DMS153 (cell line): ENCODE results near the gene MICAL2.

Experiments
- DNase-seq: peaks from one replicate; lab custom pipeline; 2025; lab: John Stamatoyannopoulos, UW

MICAL2 gene

GRCh38 chr11:12272821-12273617, 162.6 kb downstream of the MICAL2 start:
- DNase-seq, result no peak

GRCh38 chr11:12273618-12273995, 163.2 kb downstream of the MICAL2 start:
- DNase-seq, result no peak

GRCh38 chr11:12274056-12274455, 163.7 kb downstream of the MICAL2 start:
- DNase-seq, result no peak

- DNase-seq, result no peak
Measured at GRCh38 chr11:12274558-12275197, 164.3 kb downstream of the MICAL2 start.

DNA sequence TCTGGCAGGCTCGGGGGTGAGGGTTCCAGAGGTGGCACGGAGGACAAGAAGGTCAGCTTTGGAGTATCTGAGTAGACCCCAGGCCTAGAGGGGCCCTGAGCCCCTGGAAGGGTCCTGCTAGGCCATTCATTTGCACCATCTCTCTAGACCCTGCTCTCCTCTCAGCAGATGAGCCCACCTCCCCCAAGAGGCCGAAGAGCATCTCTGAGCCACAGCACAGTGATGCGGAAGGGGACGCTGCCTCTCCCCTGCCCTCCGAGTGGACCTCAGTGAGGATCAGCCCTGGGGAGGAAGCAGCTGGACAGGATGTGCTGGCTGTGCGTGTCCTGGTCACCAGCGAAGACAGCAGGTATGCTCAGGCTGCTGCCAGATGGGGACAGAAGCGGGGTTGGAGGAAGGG, 165.4 kb downstream of the MICAL2 start:
- no peak for DNase-seq

DNA sequence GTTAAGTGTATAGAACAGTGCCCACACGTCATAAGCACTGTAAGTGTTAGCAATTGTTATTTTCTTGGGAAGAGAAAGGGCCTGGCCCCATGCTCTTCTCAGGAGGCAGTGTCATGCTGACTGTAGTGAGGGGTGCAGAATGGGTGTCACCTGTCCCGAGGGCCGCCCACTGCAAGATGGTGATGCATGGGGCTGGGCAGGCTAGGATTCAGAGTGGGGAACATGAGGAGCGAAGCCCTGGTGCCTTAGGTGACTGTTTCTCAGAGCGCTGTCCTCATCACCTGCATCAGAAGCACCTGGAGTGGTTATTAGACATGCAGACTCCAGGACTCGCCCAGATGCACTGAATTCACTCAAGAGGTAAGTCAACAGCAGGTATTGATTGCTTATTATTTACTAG, 166.0 kb downstream of the MICAL2 start:
- DNase-seq, result peak; percentile 95

DNA sequence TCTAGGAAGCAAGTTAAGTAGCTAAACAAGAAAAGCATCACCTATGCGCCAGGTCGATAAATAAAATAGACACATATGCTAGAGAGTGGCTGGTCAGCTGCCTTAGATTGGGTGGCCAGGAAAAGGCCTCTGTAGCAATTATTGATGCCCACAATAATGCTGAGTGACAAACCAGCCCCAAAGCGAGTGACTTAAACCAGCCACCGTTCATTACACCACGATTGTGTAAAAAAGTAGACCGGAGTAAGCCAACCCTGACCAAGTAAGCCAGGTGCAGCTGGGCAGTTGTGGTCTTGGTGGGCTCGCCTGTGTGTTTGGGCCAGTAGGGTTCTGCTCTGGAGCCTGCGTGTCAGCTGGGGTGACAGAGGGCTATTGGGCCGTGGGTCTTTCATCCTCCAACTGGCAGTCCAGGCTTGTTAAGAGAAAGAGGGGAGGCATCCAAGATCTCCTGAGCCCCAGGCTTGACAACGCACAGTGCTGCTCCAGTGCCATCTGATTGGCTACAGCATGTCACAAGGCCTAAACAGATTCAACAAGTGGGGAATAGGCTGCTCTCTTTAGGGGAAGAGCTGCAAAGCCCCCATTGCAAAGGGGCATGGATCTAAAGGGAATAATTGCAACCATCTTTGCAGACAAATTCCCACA, 166.6 kb downstream of the MICAL2 start:
- DNase-seq, result no peak

GRCh38 chr11:12278766-12279671, 168.6 kb downstream of the MICAL2 start:
- no peak for DNase-seq

GRCh38 chr11:12279672-12280108, 169.3 kb downstream of the MICAL2 start:
- DNase-seq, result no peak

DNA sequence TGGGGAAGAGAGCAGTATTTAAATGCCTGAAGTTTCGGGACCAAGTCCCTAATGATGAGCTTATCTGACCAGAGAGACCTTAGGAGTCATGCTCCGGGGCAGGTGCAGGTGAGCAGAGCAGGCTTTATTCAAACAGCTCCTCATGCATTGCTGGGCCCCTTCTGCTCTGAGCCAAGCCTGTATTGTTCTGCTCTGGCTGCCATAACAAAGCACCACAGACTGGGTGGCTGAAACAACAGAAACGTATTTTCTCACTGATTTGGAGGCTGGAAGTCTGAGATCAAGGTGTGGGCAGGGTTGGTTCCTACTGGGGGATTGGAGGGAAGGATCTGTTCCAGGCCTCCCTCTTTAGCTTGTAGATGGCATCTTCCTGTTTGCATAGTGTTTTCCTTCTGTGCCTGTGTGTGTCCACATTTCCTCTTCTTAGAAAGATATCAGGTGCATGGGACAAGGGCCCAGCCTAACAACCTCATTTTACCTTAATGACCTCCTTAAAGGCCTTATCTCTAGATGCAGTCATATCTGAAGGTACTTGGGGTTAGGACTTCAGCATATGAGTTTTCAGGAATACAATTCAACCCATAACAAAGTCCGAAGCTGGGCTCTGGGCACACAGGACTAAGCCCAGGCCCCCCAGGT, 169.9 kb downstream of the MICAL2 start:
- DNase-seq, result peak; percentile 43

GRCh38 chr11:12280838-12281565, 170.6 kb downstream of the MICAL2 start:
- DNase-seq, result no peak

GRCh38 chr11:12281571-12282478, 171.4 kb downstream of the MICAL2 start:
- DNase-seq, result peak; percentile 66

DNA sequence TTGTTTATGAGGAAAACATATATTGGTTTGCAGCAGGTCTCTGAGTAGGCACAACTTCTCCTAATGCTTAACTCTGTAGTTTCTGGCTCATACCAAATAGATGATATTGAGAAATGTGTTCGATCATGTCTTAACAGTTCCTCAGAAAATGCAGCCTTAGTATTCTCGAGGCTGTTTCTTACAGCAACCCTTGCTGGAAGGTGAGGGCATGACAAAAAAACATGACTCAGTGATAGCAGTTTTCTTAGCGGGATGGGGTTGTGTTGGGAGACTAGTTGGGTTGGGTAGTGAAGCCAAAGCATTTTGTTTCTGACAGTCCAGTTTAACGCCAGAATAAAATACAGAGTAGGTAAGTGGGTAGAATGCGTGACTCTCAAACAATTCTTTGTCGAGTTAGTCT, 172.3 kb downstream of the MICAL2 start:
- no peak for DNase-seq

DNA sequence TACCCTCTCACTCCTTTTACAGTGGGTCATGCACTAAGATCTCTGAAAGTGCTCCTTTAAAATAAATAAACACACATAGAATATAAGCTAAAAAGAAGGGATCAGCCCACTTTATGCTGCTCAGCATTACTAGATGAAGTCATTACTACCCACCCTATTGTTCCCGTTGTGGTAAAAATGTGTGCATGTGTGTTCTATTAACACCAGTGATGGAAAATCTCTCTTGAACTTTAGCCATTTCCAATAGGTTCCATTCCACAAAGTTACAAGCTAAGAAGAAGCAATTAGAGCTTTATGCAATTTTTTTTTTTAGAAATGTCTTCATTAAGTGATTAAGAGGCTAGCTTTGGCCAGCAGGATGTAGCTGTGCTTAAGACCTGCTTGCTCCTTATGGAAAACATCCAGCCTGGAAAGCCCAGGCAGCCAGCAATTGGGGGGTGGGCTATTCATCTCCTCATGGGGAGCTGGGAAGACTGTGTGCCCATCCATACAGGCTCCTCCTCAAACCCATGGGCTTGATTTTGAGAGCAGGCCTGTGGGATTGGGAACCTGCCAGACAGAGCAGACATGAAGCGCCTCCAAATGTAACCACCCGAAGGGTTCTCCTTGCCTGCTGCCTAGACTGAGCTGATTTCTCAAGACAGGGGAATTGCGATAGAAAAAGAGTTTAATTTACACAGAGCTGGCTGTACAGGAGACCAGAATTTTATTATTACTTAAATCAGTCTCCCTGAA, 174.1 kb downstream of the MICAL2 start:
- DNase-seq, result no peak

DNA sequence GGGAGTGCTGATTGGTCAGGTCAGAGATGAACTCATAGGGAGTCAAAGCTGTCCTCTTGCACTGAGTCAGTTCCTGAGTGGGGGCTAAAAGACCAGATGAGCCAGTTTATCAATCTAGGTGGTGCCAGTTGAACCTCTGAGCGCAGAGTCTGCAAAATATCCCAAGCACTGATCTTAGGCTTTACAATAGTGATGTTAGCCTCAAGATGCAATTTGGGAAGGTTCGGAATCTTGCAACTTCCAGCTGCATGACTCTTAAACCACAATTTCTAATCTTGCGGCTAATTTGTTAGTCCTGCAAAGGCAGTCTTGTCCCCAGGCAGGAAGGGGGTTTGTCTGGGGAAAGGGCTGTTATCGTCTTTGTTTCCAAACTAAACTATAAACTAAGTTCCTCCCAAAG, 174.7 kb downstream of the MICAL2 start:
- no peak for DNase-seq

GRCh38 chr11:12285811-12286222, 175.4 kb downstream of the MICAL2 start:
- DNase-seq, result no peak

DNA sequence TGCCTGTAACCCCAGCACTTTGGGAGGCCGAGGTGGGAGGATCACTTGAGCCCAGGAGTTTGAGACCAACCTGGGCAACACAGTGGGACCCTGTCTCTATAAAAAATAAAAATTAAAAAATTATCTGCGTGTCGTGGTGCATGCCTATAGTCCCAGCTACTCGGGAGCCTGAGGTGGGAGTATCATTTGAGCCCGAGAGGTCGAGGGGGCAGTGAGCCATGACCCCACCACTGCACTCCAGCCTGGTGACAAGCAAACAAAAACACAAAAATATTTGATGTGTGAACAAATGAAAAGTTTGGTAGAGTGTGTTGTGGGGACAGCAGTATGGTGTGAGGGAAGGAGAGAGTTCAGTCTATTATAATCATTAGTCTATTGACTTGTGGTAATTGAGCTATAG, 176.2 kb downstream of the MICAL2 start:
- no peak for DNase-seq

- DNase-seq, result no peak
Measured at GRCh38 chr11:12287009-12287373, 176.6 kb downstream of the MICAL2 start.
